Superior temporal gyrus (tissue), 1 donor: ENCODE data around the gene OR7D2.
"Not testable (repeated sequence)": the region's sequence is repeated elsewhere in the genome, so short reads cannot be mapped to it uniquely, and the experiment has no call there.

Source experiments
- DNase-seq: peaks from one replicate; pipeline ENCODE4 v3.0.0-alpha.2; 2016; ENCODE audit errors: extremely low spot score

Gene OR7D2

GRCh38 chr19:9178901-9179300 is at the start of gene OR7D2:
OR7D2 (plus strand) TSS chr19:9178979; CDS start chr19:9185782, 6,803 bp downstream.
- no peak for DNase-seq

GRCh38 chr19:9130965-9131364 is 47.8 kb upstream of the OR7D2 start:
- no peak for DNase-seq

DNA sequence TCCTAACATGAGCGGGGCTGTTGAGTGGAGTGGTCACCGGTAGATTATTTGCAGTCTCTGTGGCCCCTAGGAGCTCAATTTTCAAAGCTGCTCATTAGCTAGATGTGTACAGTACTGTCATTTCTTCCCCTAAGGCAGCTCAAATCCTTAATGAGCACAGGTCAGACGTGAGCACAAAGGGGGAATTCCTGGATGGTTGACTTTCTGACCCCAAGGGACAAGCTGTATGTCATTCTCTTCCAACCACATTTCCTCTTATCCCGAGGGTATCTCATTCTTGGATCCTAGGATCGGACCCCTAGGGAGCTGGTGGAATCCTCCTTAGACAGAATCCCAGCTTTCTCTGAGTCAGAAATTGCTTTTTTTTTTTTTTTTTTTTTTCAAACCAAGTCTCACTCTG is 46.4 kb upstream of the OR7D2 start:
- no peak for DNase-seq

GRCh38 chr19:9139609-9140158 is 39.1 kb upstream of the OR7D2 start:
- DNase-seq: no peak

DNA sequence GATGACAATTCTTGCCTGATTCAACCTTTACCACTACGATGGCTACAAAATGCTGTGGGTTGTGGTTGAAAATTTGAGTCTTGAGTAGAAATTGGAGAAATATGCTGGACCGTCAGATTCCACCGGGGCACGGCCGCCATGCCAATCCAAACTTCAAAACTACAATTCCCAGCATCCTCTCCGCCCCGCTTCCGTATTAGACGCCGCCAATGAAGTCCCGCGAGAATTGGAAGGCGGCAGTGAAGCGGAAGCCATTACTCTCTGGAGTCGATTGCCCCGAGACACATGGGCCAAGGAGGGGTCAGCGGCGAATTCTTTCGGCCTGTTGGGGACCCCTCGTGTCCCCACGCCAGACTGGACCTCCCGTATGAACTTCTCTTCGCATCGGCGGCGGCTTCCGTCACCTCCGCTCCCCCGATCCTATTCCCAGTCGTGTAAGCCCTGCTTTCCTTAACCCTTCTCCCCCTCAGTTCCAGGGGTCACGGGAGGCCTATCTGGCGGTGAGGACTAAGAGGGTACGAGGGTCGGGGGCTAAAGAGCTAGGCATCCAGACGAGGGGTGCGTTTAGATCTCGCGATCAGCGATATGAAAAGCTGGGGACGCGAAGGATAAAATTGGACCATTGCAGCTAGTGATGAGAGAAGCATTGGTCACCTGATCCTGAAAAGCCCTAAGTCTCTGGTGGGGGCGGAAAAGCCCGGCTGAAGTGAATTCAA is 38.5 kb upstream of the OR7D2 start, which contains the start of gene ZNF317:
TSS of gene ZNF317 (plus strand) at position 239 of the 716 bp plus-strand sequence. CDS start 15,620 bp downstream, outside the sequence.
- peak; percentile 99 for DNase-seq

GRCh38 chr19:9144920-9145319 is 33.9 kb upstream of the OR7D2 start:
- no peak for DNase-seq

- no peak for DNase-seq
Observed at GRCh38 chr19:9146882-9147281, 31.9 kb upstream of the OR7D2 start.

- DNase-seq: no peak
Observed at GRCh38 chr19:9148697-9149096, 30.1 kb upstream of the OR7D2 start.

DNA sequence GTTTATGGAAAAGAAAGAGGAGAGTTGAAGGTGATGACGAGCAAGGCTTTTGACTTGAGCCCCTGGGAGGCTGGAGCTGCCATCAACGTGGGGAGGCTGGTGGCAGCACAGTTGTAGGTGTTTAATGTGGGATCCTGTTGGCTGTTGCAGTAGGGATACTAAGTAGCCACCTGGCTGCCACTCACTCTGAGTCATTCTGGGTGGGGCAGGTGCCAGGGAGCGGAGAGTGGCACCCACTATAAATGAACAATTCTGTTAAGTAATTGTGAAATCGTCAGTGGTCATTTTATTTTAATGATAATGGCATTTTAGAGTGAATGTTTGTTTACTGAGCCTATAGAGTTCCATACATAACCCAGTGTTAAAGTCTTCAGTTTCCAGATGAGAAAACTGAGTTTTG is 28.8 kb upstream of the OR7D2 start:
- no peak for DNase-seq

DNA sequence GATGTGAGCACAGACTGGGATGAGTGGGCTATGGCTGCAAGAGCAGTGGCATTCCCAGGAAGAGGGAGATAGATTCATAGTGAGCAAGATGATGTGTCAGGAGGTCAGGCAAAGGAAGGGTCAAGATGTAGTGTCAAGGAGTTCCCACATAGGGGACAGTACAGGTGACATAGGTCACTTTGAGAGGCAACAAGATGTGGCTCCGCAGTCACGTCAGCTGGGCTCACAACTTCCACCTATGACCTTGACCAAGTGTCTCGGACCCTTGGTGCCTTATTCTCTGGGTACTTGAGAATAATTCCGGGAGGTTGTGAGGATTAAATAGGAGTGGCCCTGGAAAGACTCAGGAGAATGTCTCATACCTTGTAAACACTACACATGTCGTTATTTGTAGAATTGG is 28.1 kb upstream of the OR7D2 start:
- no peak for DNase-seq

GRCh38 chr19:9151367-9151766 is 27.4 kb upstream of the OR7D2 start:
- no peak for DNase-seq

DNA sequence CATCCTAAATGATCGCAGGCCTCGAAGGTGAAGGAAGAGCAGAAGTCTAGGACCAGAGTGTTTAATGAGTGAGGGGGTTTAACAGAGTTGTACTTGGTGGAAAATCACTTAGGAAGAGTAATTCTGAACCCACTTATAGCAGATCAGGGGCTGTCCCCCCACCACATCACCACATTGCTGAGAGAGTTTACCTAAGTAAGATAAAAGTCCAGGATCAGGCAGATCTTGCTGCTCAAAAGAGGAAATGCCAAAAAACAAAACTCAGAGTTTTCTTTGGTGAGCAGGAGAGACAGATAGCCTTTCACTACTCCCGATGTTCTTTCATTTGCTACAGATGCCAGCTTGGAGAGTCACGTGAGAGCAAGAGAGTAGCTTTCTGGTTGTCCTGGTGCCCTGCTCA is 23.2 kb upstream of the OR7D2 start:
- no peak for DNase-seq

DNA sequence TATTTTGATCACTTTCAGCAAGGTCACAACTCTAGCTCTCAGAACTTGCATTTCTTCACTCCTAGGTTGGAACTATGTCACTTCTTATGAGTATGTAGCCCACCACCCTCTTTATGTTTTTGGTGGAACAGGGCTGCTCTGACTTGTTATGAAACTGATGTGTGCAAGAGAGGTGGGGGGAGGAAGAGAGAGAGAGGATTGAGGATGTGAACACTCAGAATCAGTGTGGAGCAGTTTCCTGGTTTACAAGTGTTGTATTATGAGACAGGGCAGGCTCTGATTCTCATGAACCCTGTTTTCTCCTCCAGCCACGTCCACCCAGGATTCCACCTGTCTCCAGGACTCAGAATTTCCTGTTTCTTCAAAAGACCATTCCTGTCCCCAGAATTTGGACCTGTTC is 22.5 kb upstream of the OR7D2 start:
- no peak for DNase-seq

DNA sequence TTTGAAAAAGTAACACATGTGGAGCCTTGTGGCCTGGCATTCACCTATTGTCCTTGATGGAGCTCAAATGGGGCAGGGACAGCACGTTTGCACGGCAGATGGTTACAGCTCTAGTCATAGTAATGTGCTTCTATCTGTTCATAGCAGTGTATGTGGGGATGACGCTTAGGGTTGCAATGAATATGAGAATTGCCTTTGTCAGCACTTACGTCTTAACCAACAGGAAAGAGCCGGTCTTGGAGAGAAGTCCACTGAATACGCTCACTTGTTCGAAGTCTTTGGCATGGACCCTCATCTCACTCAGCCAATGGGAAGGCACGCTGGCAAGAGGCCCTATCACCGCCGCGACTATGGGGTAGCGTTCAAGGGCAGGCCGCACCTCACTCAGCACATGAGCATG is 18.9 kb upstream of the OR7D2 start:
- no peak for DNase-seq

DNA sequence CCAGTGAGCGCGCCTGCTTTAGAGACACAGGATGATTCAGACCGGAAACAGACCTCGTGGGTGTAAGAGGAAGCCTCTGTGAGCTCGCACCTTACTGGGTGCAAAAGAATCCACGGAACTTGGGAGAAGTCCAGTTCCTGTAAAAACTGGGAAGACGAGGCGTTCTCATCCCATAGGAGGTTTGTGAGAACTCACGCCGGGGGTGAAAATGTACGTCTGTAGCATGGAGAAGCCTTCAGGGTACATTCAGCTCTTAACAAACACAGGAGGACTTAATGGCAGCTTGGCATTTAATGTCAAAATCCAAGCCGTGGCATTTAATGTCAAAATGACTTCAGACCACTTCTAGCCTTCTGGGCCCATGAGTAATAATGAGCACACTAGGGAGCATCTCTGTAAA is 17.4 kb upstream of the OR7D2 start:
- no peak for DNase-seq

GRCh38 chr19:9165261-9165660 is 13.5 kb upstream of the OR7D2 start:
- no peak for DNase-seq

- no peak for DNase-seq
Observed at GRCh38 chr19:9166846-9167245, 11.9 kb upstream of the OR7D2 start.

GRCh38 chr19:9171393-9171991 is 7.3 kb upstream of the OR7D2 start:
- no peak for DNase-seq

DNA sequence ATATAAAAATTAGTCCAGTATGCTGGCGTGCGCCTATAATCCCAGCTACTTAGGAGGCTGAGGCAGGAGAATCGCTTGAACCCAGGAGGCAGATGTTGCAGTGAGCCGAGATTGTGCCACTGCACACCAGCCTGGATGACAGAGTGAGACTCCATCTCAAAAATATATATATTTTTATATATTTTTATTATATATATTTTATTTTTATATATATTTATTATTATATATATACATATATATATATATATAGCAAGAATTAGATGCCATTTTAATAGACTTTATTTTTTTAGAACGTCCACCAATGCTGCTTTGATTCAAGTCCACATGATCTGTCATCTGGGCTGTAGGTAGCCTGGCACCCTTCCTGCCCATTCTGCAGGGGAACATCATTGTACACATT is 3.5 kb upstream of the OR7D2 start:
- no peak for DNase-seq

DNA sequence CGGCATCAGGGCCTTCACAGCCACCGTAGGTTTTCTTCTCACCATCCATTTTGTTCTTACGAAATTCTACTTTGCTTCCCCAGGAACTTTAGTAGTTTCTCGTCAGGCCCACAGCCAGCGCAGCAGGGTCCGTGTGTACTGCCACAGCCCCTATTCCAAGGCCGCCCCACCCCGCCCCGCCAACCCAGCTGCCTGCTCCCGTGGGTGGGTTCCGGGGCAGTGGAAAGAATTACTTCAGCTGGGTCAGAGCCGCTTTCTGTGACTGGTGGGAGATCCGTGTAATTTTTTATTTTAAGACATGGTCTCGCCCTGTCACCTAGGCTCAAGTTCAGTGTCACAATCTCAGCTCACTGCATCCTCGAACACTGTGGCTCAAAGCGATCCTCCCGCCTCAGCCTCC is 4.2 kb downstream of the OR7D2 start:
- no peak for DNase-seq

GRCh38 chr19:9187191-9187590 is 8.4 kb downstream of the OR7D2 start:
- no peak for DNase-seq

GRCh38 chr19:9189535-9189934 is 10.8 kb downstream of the OR7D2 start:
- DNase-seq: no peak

GRCh38 chr19:9198044-9198443 is 19.3 kb downstream of the OR7D2 start:
- not testable (repeated sequence) for DNase-seq
